NCI-H1092 treated with DMSO at 0.1 percent for 48 hours (cell line): Measurements from ENCODE around the gene RDH12.
"Not testable (repeated sequence)": the region's sequence is repeated elsewhere in the genome, so short reads cannot be mapped to it uniquely, and the experiment has no call there.

Experiments used
- DNase-seq: peaks from one replicate; lab custom pipeline; 2025; lab: John Stamatoyannopoulos, UW

RDH12 gene

GRCh38 chr14:67701492-67701891, at the start of gene RDH12:
Gene RDH12, plus strand, starts transcription at chr14:67701886. Its CDS starts 20,757 bp downstream, at chr14:67722643.
- DNase-seq, result not testable (repeated sequence)

- no peak for DNase-seq
Observed at GRCh38 chr14:67652189-67652588, 49.5 kb upstream of the RDH12 start.

GRCh38 chr14:67653651-67654280, 47.9 kb upstream of the RDH12 start:
- DNase-seq, result no peak

- DNase-seq, result no peak
Observed at GRCh38 chr14:67663633-67664032, 38.1 kb upstream of the RDH12 start.

GRCh38 chr14:67665868-67666267, 35.8 kb upstream of the RDH12 start:
- no peak for DNase-seq

GRCh38 chr14:67666750-67667449, 34.8 kb upstream of the RDH12 start:
- peak; percentile 41 for DNase-seq

- DNase-seq, result no peak
Observed at GRCh38 chr14:67668559-67668958, 33.1 kb upstream of the RDH12 start.

GRCh38 chr14:67673451-67673850, 28.2 kb upstream of the RDH12 start:
- no peak for DNase-seq

GRCh38 chr14:67674139-67674479, 27.6 kb upstream of the RDH12 start:
- peak; percentile 67 for DNase-seq

GRCh38 chr14:67674480-67675218, 27.0 kb upstream of the RDH12 start, which contains the start of gene VTI1B:
Gene VTI1B, minus strand, starts transcription at chr14:67674632. Its CDS starts 143 bp downstream, at chr14:67674489.
- DNase-seq, result peak; percentile 84

- DNase-seq, result no peak
Observed at GRCh38 chr14:67675219-67675582, 26.5 kb upstream of the RDH12 start.

- no peak for DNase-seq
Observed at GRCh38 chr14:67679006-67679405, 22.7 kb upstream of the RDH12 start.

- DNase-seq, result no peak
Observed at GRCh38 chr14:67680121-67680602, 21.5 kb upstream of the RDH12 start.

GRCh38 chr14:67680941-67681340, 20.7 kb upstream of the RDH12 start:
- DNase-seq, result no peak

GRCh38 chr14:67683842-67684241, 17.8 kb upstream of the RDH12 start:
- no peak for DNase-seq

- DNase-seq, result no peak
Observed at GRCh38 chr14:67690011-67690410, 11.7 kb upstream of the RDH12 start.

GRCh38 chr14:67694791-67695393, 6.8 kb upstream of the RDH12 start:
- DNase-seq, result peak; percentile 71

- DNase-seq, result peak; percentile 96
Observed at GRCh38 chr14:67695394-67695949, 6.2 kb upstream of the RDH12 start, which contains the start of gene RDH11. Gene RDH11, minus strand, starts transcription at chr14:67695764. Its CDS starts 61 bp downstream, at chr14:67695703.

GRCh38 chr14:67697006-67697405, 4.7 kb upstream of the RDH12 start:
- no peak for DNase-seq

GRCh38 chr14:67698179-67698578, 3.5 kb upstream of the RDH12 start:
- DNase-seq, result no peak

- DNase-seq, result no peak
Observed at GRCh38 chr14:67703997-67704396, 2.3 kb downstream of the RDH12 start.

- peak; percentile 82 for DNase-seq
Observed at GRCh38 chr14:67704484-67705089, 2.9 kb downstream of the RDH12 start.
